HG03175 (cell line): ENCODE measurements around the gene IGF2BP2.
"Not testable (repeated sequence)": the region's sequence is repeated elsewhere in the genome, so short reads cannot be mapped to it uniquely, and the experiment has no call there.

Experiments
- ATAC-seq: cut with Tn5 transposase; IDR thresholded peaks from one replicate; pipeline ENCODE4 v1.9.1; 2021; ENCODE audit warnings: mild to moderate bottlenecking, moderate library complexity; ENCODE audit not compliant: unreplicated experiment

IGF2BP2 gene

DNA sequence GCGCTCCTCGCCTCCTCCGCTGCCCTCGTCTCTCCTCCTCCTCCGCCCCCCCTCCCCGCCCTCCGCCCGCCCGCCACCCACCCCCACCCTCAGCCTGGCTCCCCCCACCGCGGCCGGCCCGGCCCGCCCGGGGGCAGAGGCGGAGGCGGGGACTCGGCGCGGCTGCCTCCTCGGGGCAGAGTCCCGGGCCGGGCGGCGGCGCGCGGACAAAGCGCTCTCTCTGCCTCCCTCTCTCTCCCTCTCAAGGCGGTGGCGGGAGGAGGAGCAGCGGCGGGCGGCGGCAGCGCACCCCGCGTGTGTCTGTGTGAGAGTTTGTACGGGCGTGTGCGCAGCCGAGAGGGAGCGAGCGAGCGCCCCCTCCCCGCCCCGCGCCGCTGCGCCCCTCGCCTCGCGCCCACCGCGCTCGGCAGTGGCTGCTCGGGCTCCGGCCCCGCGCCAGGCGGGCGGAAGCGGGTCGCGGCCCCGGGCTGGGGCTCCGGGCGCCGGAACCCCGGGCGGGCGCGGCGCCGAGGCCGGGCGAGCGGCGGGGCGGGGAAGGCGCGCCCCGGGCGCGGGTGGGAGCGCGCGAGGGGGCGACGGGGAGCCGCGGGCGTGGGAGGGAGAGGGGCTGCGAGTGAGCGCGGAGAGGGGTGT is at the start of gene IGF2BP2:
Gene IGF2BP2, minus strand, starts transcription at position 37 of the 633 bp plus-strand sequence. CDS start 82 bp downstream, outside the sequence.
- ATAC-seq, result peak; percentile 65

- no peak for ATAC-seq
These were observed 49.3 kb upstream of the IGF2BP2 start for GRCh38 chr3:185874119-185874518.

DNA sequence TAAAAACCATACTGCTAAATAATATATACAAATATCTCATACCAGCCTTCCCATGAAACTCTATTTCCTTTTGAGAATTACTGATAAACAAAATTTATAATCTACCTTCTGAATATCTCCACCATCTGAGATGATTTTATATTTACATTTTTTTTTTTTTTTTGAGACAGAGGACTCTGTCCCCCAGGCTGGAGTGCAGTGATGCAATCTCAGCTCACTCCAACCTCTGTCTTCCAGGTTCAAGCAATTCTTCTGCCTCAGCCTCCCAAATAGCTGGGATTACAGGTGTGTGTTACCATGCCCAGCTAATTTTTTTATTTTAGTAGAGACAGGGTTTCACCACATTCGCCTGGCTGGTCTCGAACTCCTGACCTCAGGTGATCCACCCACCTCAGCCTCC is 42.8 kb upstream of the IGF2BP2 start:
- no peak for ATAC-seq

- ATAC-seq, result no peak
These were observed 42.2 kb upstream of the IGF2BP2 start for GRCh38 chr3:185866995-185867394.

- ATAC-seq, result no peak
These were observed 41.7 kb upstream of the IGF2BP2 start for GRCh38 chr3:185866555-185866954.

DNA sequence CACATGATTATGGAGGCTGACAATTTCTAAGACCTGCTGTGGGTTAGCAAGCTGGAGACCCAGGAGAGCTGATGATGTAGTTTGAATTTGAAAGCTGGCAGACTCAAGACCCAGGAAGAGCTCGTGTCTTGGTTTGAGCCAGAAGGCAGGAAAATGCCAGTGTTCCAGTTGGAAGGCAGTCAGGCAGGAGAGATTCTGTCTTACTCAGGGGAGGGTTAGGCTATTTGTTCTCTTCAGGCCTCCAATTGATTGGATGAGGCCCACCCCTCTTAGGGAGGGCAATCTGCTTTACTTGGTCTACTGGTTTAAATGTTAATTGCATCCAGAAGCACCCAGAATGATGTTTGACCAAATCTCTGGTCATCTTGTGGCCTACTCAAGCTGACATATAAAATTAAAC is 40.4 kb upstream of the IGF2BP2 start:
- no peak for ATAC-seq

DNA sequence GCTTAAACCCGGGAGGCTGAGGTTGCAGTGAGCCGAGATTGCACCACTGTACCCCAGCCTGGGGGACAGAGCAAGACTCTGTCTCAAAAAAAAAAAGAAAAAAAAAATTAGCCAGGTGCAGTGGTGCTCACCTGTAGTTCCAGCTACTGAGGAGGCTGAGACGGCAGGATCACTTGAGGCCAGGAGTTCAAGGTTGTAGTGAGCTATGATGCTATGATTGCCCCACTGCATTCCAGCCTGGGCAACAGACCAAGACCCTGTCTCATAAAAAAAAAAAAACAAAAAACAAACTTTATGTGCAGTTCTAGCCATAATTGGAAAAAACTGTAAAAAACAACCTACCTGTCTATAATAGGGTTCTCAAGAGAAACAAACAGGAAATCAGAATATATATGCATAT is 39.9 kb upstream of the IGF2BP2 start:
- no peak for ATAC-seq

- ATAC-seq, result no peak
These were observed 38.1 kb upstream of the IGF2BP2 start for GRCh38 chr3:185862920-185863319.

DNA sequence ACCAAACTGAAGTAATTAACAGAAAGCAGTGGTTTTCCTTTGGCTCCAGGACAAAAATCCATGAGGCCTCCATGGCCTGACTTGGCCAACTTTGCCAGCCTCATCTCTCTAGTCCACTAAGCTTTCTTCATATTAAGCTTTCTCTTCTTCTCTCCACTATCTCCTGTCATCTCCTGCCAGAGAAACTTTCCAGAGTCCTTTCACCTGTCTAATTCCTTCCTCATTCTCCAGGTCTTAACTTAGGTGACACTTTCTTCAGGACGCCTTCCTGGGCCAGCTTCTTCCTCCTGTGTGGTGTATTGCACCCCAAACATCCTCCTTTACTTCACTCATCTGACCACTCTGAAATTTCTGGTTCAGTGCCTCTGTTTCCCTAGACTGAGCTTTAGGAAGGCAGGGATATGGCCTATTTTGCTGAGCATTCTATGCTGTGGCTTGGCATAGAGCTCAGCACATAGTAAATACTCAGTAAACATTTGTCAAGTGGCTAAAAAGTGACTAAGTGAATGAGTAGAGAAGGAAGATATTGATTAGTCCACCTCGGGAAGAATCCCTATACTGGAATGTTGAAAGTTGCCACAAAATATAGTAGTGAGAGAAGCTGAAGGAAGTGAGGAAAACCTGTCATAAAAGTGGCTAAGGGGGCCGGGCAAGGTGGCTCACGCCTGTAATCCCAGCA is 34.6 kb upstream of the IGF2BP2 start:
- ATAC-seq, result no peak

- no peak for ATAC-seq
These were observed 33.8 kb upstream of the IGF2BP2 start for GRCh38 chr3:185858502-185859225.

GRCh38 chr3:185857208-185857607 is 32.4 kb upstream of the IGF2BP2 start:
- ATAC-seq, result no peak

GRCh38 chr3:185856652-185857051 is 31.8 kb upstream of the IGF2BP2 start:
- no peak for ATAC-seq

DNA sequence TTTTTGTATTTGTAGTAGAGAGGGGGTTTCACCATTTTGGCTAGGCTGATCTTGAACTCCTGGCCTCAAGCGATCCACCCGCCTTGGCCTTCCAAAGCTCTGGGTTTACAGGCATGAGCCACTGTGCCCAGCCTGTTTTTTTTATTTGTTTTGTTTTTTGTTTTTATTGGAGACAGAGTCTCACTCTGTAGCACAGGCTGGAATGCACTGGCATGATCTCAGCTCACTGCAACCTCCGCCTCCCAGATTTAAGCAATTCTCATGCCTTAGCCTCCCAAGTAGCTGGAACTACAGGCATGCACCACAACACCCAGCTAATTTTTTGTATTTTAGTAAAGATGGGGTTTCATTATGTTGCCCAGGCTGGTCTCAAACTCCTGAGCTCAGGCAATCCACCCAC is 28.9 kb upstream of the IGF2BP2 start:
- not testable (repeated sequence) for ATAC-seq

DNA sequence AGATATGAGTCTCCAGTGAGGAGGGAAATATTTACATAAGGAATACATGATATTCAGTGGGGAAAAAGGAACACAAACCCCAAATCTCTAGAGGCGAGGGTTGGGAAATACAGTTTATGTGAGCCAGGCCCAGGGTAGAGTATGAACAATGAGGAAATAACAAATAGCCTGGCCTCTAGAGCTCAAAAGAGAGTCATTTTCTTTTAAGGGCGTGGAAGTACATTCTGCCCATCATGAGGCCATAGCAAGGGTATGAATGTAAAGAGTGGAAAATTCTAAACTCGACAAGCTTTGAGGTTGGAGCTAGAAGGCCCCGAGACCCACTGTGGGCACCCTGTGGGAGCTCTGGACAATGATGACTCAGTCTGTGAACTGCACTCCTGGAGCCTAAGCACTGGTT is 27.8 kb upstream of the IGF2BP2 start:
- no peak for ATAC-seq

- no peak for ATAC-seq
These were observed 27.1 kb upstream of the IGF2BP2 start for GRCh38 chr3:185851959-185852358.

GRCh38 chr3:185851046-185851445 is 26.2 kb upstream of the IGF2BP2 start:
- no peak for ATAC-seq

- ATAC-seq, result no peak
These were observed 22.7 kb upstream of the IGF2BP2 start for GRCh38 chr3:185847506-185847905.

DNA sequence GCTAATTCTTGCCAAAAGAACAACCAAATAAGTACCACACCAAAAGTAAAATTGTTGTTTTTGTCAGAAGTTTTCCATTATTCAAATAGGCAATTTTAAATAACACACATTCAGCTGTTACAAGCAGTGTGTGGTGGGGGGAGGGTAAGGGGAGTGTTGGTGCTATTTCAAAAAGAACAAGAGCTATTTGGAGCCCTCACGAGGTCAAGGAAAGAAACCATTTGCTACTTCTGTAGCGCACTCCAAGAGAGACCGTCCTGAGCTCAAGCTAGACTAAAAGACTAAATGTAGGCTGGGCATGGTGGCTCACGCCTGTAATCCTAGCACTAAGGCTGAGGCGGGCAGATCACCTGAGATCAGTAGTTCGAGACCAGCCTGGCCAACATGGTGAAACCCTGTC is 21.2 kb upstream of the IGF2BP2 start:
- ATAC-seq, result no peak

DNA sequence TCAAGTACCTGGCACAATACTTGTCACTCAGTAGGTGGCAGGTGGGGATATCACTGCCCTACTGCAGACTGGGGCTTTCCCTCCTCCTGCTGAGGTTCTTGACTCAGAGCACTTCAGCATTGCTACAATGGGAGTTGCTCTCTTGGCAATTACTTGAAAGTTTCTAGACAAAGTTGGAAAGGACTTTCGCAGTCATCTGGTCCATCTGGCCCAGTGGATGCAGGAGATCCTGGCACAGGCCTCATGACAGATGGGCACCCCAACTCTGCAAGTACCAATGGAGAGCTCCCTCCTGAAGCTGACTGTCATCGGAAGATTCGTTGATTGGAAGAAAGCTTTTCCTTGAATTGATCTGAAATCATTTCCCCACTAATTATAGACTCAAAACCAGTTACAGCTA is 19.2 kb upstream of the IGF2BP2 start:
- ATAC-seq, result no peak

DNA sequence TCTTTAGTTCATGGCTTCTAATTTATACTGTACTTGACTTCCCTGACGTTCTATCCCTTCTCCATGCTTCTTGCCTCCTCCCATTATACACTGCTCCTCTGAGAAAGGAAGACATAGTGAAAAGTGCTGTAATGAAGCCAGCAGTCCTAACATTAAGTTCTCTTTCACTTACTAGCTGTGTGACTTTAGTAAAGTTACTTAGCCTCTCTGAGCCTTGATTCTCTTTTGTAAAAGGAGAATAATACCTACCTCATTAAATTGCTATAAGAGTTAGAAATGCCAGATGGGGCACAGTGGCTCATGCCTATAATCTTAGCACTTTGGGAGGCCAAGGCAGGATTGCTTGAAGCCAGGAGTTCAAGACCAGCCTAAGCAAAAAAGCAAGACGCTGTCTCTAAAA is 18.8 kb upstream of the IGF2BP2 start:
- no peak for ATAC-seq

GRCh38 chr3:185843126-185843525 is 18.3 kb upstream of the IGF2BP2 start:
- ATAC-seq, result no peak

GRCh38 chr3:185842241-185842640 is 17.4 kb upstream of the IGF2BP2 start:
- ATAC-seq, result no peak
